ENCODE results near the gene STX10. TPM values are rescaled to one million over a fixed set of nuclear protein-coding genes. Genes with fewer than 3 reads are reported as not detected.

Gene STX10
- total and polyA plus RNA-seq, 9 of the 15 experiments (the other 6 are each of a cell fraction or from before 2014, with no cell fraction given): 0.51 to 66.3 (median 31.0) TPM

GRCh38 chr19:13095934-13096927 lies 53.9 kb downstream of the STX10 start (continued):
- TF ChIP-seq ETS1 (conservative IDR thresholded peaks at IDR 0.05; ENCODE audit: control insufficient read depth, low read depth, low read length) (no peak), ZNF764 (CRISPR knock-in tag; IDR thresholded peaks at IDR 0.05; ENCODE audit: low read depth) (0 out of 2 replicates have a peak, but pooled peaks have one; percentile 10), CREB3 (tag; conservative IDR thresholded peaks at IDR 0.05; ENCODE audit: low read depth) (no peak), ZC3H11A (IDR thresholded peaks at IDR 0.05; ENCODE audit: low read depth, low read length) (no peak), ASH1L (IDR thresholded peaks at IDR 0.05; ENCODE audit: borderline replicate concordance, low read depth, partially characterized antibody) (no peak), ZNF778 (CRISPR knock-in tag; IDR thresholded peaks at IDR 0.05) (no peak), HBP1 (CRISPR knock-in tag; IDR thresholded peaks at IDR 0.05) (peak; percentile 47; the same call in 1 of the 2 replicates), ZNF324 (CRISPR knock-in tag; IDR thresholded peaks at IDR 0.05) (no peak; the same call in 1 of the 2 replicates), SIX5 (IDR thresholded peaks at IDR 0.05; ENCODE audit: borderline replicate concordance in 1 of 2, insufficient read depth in 1 of 2, low read depth in 1 of 2, low read length in 2 of 2) (no peak), FOXP1 (CRISPR knock-in tag; IDR thresholded peaks at IDR 0.05) (no peak; the same call in 1 of the 2 replicates), CXXC5 (CRISPR knock-in tag; IDR thresholded peaks at IDR 0.05) (peak; percentile 74), HMBOX1 (IDR thresholded peaks at IDR 0.05) (no peak), LEF1 (IDR thresholded peaks at IDR 0.05) (no peak), ZNF766 (CRISPR knock-in tag; conservative IDR thresholded peaks at IDR 0.05) (no peak), HLTF (IDR thresholded peaks at IDR 0.05) (no peak), HDAC8 (tag; IDR thresholded peaks at IDR 0.05) (no peak), ZNF511 (CRISPR knock-in tag; IDR thresholded peaks at IDR 0.05) (no peak), MYC (IDR thresholded peaks at IDR 0.05; ENCODE audit: low read depth, low read length) (peak; percentile 9; the same call in 1 of the 2 replicates), MYC (CRISPR knock-in tag; IDR thresholded peaks at IDR 0.05; ENCODE audit: borderline replicate concordance, low read depth) (peak; percentile 34; the same call in 1 of the 2 replicates), MBD2 (IDR thresholded peaks at IDR 0.05; ENCODE audit: borderline replicate concordance, low read depth) (no peak; the same call in 1 of the 2 replicates), ZNF197 (CRISPR knock-in tag; IDR thresholded peaks at IDR 0.05; ENCODE audit: low read depth) (no peak), HDAC6 (IDR thresholded peaks at IDR 0.05; ENCODE audit: low read depth, low read length) (no peak)

Measured in K562 (cell line).